OCI-LY3 (cell line): Measurements from ENCODE around the gene MCM3AP.

ENCODE experiments used
- H2AFZ ChIP-seq: fragments of 200-600, 300-600 bp; shearing (Covaris generic); 2 replicates; pipeline ENCODE4 v1.6.0; 2014; ENCODE audit warnings: antibody characterized with exemption, low read depth, low read length
- H3K27ac ChIP-seq: fragments of 200-600, 300-600 bp; sonication (generic); 2 replicates; pipeline ENCODE4 v1.5.1; 2014; ENCODE audit warnings: mild to moderate bottlenecking, low read length, moderate library complexity, mixed read lengths
- H3K27me3 ChIP-seq: fragments of 200-600, 300-600 bp; sonication (generic); 2 replicates; pipeline ENCODE4 v1.6.1; 2014; ENCODE audit warnings: low read depth, low read length, mixed read lengths
- H3K36me3 ChIP-seq: fragments of 200-600, 300-600 bp; sonication (generic); replicated peaks from 2 replicates; pipeline ENCODE3; 2014; ENCODE audit warnings: low read depth, low read length, mixed read lengths
- H3K4me1 ChIP-seq: fragments of 300-600, 200-600 bp; sonication (generic); 2 replicates; pipeline ENCODE4 v1.6.1; 2014; ENCODE audit warnings: low read length, mixed read lengths
- H3K4me2 ChIP-seq: fragments of 200-600, 300-600 bp; sonication (generic); 2 replicates; pipeline ENCODE4 v1.6.1; 2014; ENCODE audit warnings: low read length, mixed read lengths
- H3K4me3 ChIP-seq: fragments of 300-600, 200-600 bp; sonication (generic); 2 replicates; pipeline ENCODE4 v1.5.1; 2014; ENCODE audit warnings: antibody characterized with exemption, mild to moderate bottlenecking, low read length, moderate library complexity
- H3K79me2 ChIP-seq: fragments of 300-600, 200-600 bp; shearing (Covaris generic); 2 replicates; pipeline ENCODE4 v1.6.1; 2014; ENCODE audit warnings: mild to moderate bottlenecking, low read length, mixed read lengths
- H3K9ac ChIP-seq: fragments of 300-600, 200-600 bp; shearing (Covaris generic); 2 replicates; pipeline ENCODE4 v1.6.0; 2014; ENCODE audit warnings: mild to moderate bottlenecking, low read length, moderate library complexity
- H3K9me3 ChIP-seq: fragments of 200-600, 300-600 bp; shearing (Covaris generic); 2 replicates; pipeline ENCODE4 v1.6.1; 2014; ENCODE audit warnings: low read length, mixed read lengths; ENCODE audit not compliant: insufficient read depth
- H4K20me1 ChIP-seq: fragments of 200-600, 300-600 bp; sonication (generic); 2 replicates; pipeline ENCODE4 v1.6.1; 2016; ENCODE audit warnings: low read length, mixed read lengths; ENCODE audit not compliant: insufficient read depth
- CTCF ChIP-seq: fragments of 200-600, 300-600 bp; sonication (generic); IDR thresholded peaks from 2 replicates; pipeline ENCODE4 v1.5.1; 2014; ENCODE audit warnings: antibody characterized with exemption, low read length, low read depth
- EZH2phosphoT487 ChIP-seq: fragments of 200-600 bp; shearing (Covaris generic); IDR thresholded peaks from 2 replicates; pipeline ENCODE4 v1.6.1; 2018; ENCODE audit warnings: antibody characterized with exemption, mixed run types, low read depth

Gene MCM3AP

GRCh38 chr21:46185716-46186115 lies 99.7 kb downstream of the MCM3AP start:
- no peak overlapping the region for H3K27ac ChIP-seq
- peak overlapping the region; percentile 56 for H3K4me2 ChIP-seq
- H3K9ac ChIP-seq = peak overlapping the region; percentile 40; the same call in 1 of the 2 replicates
- H2AFZ ChIP-seq = no peak overlapping the region
- no peak for TF ChIP-seq CTCF
- no peak for TF ChIP-seq EZH2phosphoT487
- H3K27me3 ChIP-seq = no peaks in the 10 kb centered on the region
- H3K9me3 ChIP-seq = no peaks in the 10 kb centered on the region
- no peaks in the 10 kb centered on the region for H4K20me1 ChIP-seq
- H3K4me1 ChIP-seq = no peaks in the 10 kb centered on the region
- H3K36me3 ChIP-seq = peaks cover 8% of the 10 kb centered on the region
- H3K4me3 ChIP-seq = peak overlapping the region; percentile 76
- no peaks in the 10 kb centered on the region for H3K79me2 ChIP-seq
